Neural progenitor cell (in vitro differentiated cells): Measurements from ENCODE around the gene CYGB.

ENCODE experiments used
- EZH2 ChIP-seq: fragments of 200-600 bp; sonication (generic); IDR thresholded peaks from 2 replicates; pipeline ENCODE4 v1.6.1; 2017; ENCODE audit warnings: antibody characterized with exemption, mild to moderate bottlenecking, moderate library complexity
- EZH2phosphoT487 ChIP-seq: fragments of 200-600 bp; sonication (generic); IDR thresholded peaks from 2 replicates; pipeline ENCODE4 v1.6.1; 2017; ENCODE audit warnings: antibody characterized with exemption

- no peak for TF ChIP-seq EZH2phosphoT487
- TF ChIP-seq EZH2 = no peak
Observed at GRCh38 chr17:76584427-76585032, 47.0 kb upstream of the CYGB start.
